ENCODE results near the gene CCS. TPM values are rescaled to one million over a fixed set of nuclear protein-coding genes. Genes with fewer than 3 reads are reported as not detected.

CCS gene
- total and polyA plus RNA-seq, 8 donors: 16.9 to 125 (median 20.8) TPM

- no peak for ATAC-seq
- WGBS, 2 donors: 90 to 92% methylated on average over 7 of the region's 7 CpGs
- Histone ChIP-seq H3K27me3 (no peaks in the 10 kb centered on the region), H3K4me3 (no peak overlapping the region), H3K9me3 (no peaks in the 10 kb centered on the region), H3K4me1 (no peaks in the 10 kb centered on the region), H3K36me3 (peaks cover 0 to 12% (median 0%) of the 10 kb centered on the region in 3 donors), H3K27ac (no peak overlapping the region)
- no peak for FAIRE-seq
- TF ChIP-seq CTCF (IDR thresholded peaks at IDR 0.05): no peak
- intact Hi-C loops (cut with DNase I): no loop called here
- no peak for DNase-seq
These were observed 59.7 kb downstream of the CCS start for GRCh38 chr11:66652651-66653050.

DNA sequence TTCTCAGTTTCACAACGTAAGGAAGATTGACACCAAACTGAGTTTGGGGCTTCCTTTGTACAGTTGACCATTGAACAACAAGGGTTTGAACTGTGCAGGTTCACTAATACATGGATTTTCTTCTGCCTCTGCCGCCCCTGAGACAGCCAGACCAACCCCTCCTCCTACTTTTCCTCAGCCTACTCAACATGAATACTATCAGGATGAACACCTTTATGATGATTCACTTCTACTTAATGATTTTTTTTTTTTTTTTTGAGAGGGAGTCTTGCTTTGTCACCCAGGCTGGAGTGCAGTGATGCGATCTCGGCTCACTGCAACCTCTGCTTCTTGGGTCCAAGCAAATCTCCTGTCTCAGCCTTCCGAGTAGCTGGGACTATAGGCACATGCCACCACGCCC, 60.1 kb downstream of the CCS start:
- no peak for FAIRE-seq

More for the DNA sequence above, 60.1 kb downstream of the CCS start:
- Histone ChIP-seq H3K36me3 (peaks cover 0 to 7% (median 0%) of the 10 kb centered on the region in 3 donors), H3K27me3 (no peaks in the 10 kb centered on the region), H3K4me1 (no peaks in the 10 kb centered on the region), H3K27ac (no peak overlapping the region), H3K4me3 (no peak overlapping the region), H3K9me3 (no peaks in the 10 kb centered on the region)
- DNase-seq: no peak
- no peak for TF ChIP-seq CTCF (IDR thresholded peaks at IDR 0.05)
- ATAC-seq: no peak
- intact Hi-C loops (cut with DNase I): no loop called here
- 89 to 90% methylated on average over 6 of the region's 6 CpGs for WGBS, 2 donors

Other genes with a start within 250 kb of the CCS start
- gene BRMS1, start 248.1 kb upstream of the CCS start, total RNA-seq: 10 to 100 TPM; 14.3 to 22.0 (median 19.7) TPM
- 10 to 100 TPM; 46.9 to 65.0 TPM for gene BRMS1, start 248.1 kb upstream of the CCS start, polyA plus RNA-seq
- 10 to 100 TPM in 5 of 6 donors, 1 to 10 TPM in 1; 9.5 to 13.3 (median 12.0) TPM for gene B4GAT1, start 245.6 kb upstream of the CCS start, total RNA-seq
- gene B4GAT1, start 245.6 kb upstream of the CCS start, polyA plus RNA-seq: 10 to 100 TPM in 1 of 2 donors, 1 to 10 TPM in 1; 9.2 to 21.8 TPM
- 1 to 10 TPM; 2.9 to 6.0 (median 4.3) TPM for gene SLC29A2, start 221.4 kb upstream of the CCS start, total RNA-seq
- gene SLC29A2, start 221.4 kb upstream of the CCS start, polyA plus RNA-seq: 10 to 100 TPM; 19.9 to 21.7 TPM
- gene NPAS4, start 172.2 kb upstream of the CCS start, total RNA-seq: under 1 TPM in 1 of 6 donors, not detected in 5; 0.14 TPM
- under 1 TPM; 0.08 to 0.63 TPM for gene NPAS4, start 172.2 kb upstream of the CCS start, polyA plus RNA-seq
- 10 to 100 TPM; 15.7 to 23.9 (median 21.0) TPM for gene MRPL11, start 154.3 kb upstream of the CCS start, total RNA-seq
- 10 to 100 TPM; 29.2 to 30.2 TPM for gene MRPL11, start 154.3 kb upstream of the CCS start, polyA plus RNA-seq
- 1 to 10 TPM; 3.0 to 9.6 (median 6.4) TPM for gene PELI3, start 126.3 kb upstream of the CCS start, total RNA-seq
- 10 to 100 TPM; 14.7 to 19.9 TPM for gene PELI3, start 126.3 kb upstream of the CCS start, polyA plus RNA-seq
- gene DPP3, start 112.8 kb upstream of the CCS start, total RNA-seq: 10 to 100 TPM in 4 of 6 donors, 1 to 10 TPM in 2; 8.5 to 27.0 (median 20.2) TPM
- gene DPP3, start 112.8 kb upstream of the CCS start, polyA plus RNA-seq: 10 to 100 TPM; 22.8 to 24.7 TPM
- 10 to 100 TPM; 19.1 to 29.6 (median 21.5) TPM for gene BBS1, start 82.5 kb upstream of the CCS start, total RNA-seq
- 10 to 100 TPM; 22.0 to 31.9 TPM for gene BBS1, start 82.5 kb upstream of the CCS start, polyA plus RNA-seq
- gene ZDHHC24, start 47.1 kb upstream of the CCS start, total RNA-seq: 10 to 100 TPM in 2 of 6 donors, 1 to 10 TPM in 4; 7.0 to 11.4 (median 8.3) TPM
- 1 to 10 TPM; 7.0 to 7.5 TPM for gene ZDHHC24, start 47.1 kb upstream of the CCS start, polyA plus RNA-seq
- under 1 TPM in 1 of 6 donors, not detected in 5; 0.15 TPM for gene ACTN3, start 46.3 kb upstream of the CCS start, total RNA-seq
- gene ACTN3, start 46.3 kb upstream of the CCS start, polyA plus RNA-seq: under 1 TPM in 1 of 2 donors, not detected in 1; 0.05 TPM
- gene CTSF, start 24.6 kb upstream of the CCS start, total RNA-seq: 10 to 100 TPM; 10.6 to 31.4 (median 19.9) TPM
- gene CTSF, start 24.6 kb upstream of the CCS start, polyA plus RNA-seq: 10 to 100 TPM; 14.8 to 43.2 TPM
- under 1 TPM; 0.20 to 0.38 (median 0.32) TPM for gene CCDC87, start 122 bp upstream of the CCS start, total RNA-seq
- under 1 TPM; 0.15 to 0.40 TPM for gene CCDC87, start 122 bp upstream of the CCS start, polyA plus RNA-seq
- 10 to 100 TPM; 24.4 to 57.9 (median 31.7) TPM for gene RBM14, start 23.4 kb downstream of the CCS start, total RNA-seq
- 10 to 100 TPM; 36.5 to 61.6 TPM for gene RBM14, start 23.4 kb downstream of the CCS start, polyA plus RNA-seq
- 10 to 100 TPM; 47.5 to 80.2 (median 65.1) TPM for gene RBM4, start 45.5 kb downstream of the CCS start, total RNA-seq
- gene RBM4, start 45.5 kb downstream of the CCS start, polyA plus RNA-seq: 10 to 100 TPM; 60.6 to 84.2 TPM
- 10 to 100 TPM in 1 of 6 donors, 1 to 10 TPM in 5; 5.7 to 10.1 (median 6.5) TPM for gene RBM4B, start 84.7 kb downstream of the CCS start, total RNA-seq
- 10 to 100 TPM in 1 of 2 donors, 1 to 10 TPM in 1; 9.9 to 20.7 TPM for gene RBM4B, start 84.7 kb downstream of the CCS start, polyA plus RNA-seq
- 10 to 100 TPM; 32.6 to 59.8 (median 38.7) TPM for gene SPTBN2, start 136.0 kb downstream of the CCS start, total RNA-seq
- 10 to 100 TPM; 17.8 to 45.9 TPM for gene SPTBN2, start 136.0 kb downstream of the CCS start, polyA plus RNA-seq